HG03139 (cell line): ENCODE data around the gene UMOD.

Source experiments
- ATAC-seq: cut with Tn5 transposase; IDR thresholded peaks from one replicate; pipeline ENCODE4 v1.9.1; 2021; ENCODE audit not compliant: unreplicated experiment

The UMOD gene

GRCh38 chr16:20303012-20303411, 49.5 kb downstream of the UMOD start:
- ATAC-seq, result no peak

- no peak for ATAC-seq
Observed at GRCh38 chr16:20302389-20302788, 50.1 kb downstream of the UMOD start.

- ATAC-seq, result no peak
Observed at GRCh38 chr16:20301840-20302239, 50.7 kb downstream of the UMOD start.

GRCh38 chr16:20300312-20301097, 52.0 kb downstream of the UMOD start:
- ATAC-seq, result peak; percentile 52

GRCh38 chr16:20298452-20298851, 54.1 kb downstream of the UMOD start:
- no peak for ATAC-seq

- ATAC-seq, result no peak
Observed at GRCh38 chr16:20291208-20292206, 61.0 kb downstream of the UMOD start.

GRCh38 chr16:20289571-20289970, 62.9 kb downstream of the UMOD start:
- ATAC-seq, result no peak

- ATAC-seq, result no peak
Observed at GRCh38 chr16:20285993-20286499, 66.5 kb downstream of the UMOD start.
